GM04504 (cell line): ENCODE measurements around the gene COL6A2.
"Not testable (repeated sequence)": the region's sequence is repeated elsewhere in the genome, so short reads cannot be mapped to it uniquely, and the experiment has no call there.

Source experiments
- DNase-seq: peaks from one replicate; pipeline ENCODE4 v3.0.0-alpha.2; 2012; ENCODE audit warnings: low read depth

The COL6A2 gene

DNA sequence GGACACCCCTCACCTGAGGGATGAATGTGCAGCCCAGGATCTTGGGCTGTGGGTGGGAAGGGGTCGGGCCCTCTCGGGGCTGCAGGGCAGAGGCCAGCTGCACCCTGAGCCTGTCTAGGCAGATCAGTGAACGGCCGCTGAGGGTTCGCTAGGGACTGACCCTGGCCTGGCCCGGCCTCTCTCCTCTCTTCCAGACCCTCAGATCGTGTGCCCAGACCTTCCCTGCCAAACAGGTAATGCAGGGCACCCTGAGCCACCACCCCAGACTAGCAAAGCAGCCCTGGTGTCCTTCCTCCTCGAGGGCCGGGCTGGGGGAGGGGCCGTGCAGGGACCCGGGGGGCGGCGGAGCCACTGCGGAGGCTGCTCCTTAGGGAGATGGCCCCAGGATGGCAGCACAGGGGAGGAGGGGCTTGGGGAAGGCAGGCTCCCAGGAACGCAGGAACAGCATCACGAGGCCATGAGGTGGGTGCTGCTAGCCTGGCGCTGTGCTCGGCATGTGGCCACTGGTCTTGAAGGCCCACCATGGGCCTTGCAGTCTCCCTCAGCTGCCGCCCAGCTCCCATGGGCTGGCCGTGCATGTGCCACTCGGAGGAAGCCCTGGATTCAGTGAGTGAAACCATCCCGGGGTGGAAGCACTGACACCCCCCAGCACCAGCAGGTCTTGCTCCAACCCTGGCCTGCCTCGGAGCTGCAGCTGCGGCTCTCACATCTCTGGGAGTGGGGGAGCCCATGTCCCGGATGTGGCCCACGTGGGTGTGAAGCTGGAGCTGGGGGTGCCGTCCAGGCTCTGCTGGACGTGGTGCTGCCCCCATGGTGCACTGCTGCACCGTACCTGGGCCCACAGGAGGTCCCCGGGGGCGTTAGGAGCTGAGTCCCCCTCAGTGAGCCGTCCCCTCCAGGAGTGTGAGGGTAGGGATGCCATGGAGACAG is 28.7 kb downstream of the COL6A2 start:
- DNase-seq = no peak

DNA sequence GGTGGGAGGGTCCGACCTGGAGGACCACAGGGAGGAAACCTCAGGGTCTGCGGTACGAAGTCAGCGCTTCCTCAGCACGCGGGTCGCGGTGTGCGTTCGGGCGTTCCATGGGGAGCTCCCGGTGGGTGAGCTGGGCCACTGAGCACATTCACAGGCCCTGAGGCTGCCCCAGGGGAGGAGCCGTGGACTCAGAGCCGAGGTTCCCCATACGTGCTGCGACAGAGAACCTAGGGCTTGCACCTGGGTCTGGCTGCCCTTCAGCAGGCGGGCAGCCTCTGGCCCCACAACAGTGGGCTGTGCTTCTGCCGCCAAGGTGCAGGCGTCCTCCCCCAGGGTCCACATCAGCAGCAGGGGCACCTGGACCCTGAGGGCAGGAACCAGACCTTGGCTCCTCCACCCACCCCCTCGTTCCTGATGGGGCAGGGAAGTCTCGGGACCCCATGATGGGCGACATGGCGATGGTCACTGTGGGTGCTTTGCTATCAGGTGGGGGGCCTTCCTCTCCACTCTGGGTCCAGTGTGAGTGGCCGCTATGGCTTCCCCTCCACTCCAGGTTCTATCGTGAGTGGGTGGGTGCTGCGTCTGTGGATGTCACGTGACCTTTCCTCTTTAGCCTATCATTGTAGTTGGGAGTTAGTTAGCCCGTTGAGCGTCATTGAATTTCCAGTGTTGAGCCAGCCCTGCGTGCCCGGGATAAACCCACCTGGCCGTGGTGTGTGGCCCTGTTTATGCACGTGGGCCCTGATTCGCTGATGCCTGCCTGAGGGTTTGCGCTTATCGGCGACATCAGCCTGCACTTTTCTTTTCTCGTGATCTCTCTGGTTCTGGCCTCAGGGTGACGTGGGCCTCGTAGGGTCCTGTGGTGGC is 29.6 kb downstream of the COL6A2 start:
- DNase-seq = no peak

DNA sequence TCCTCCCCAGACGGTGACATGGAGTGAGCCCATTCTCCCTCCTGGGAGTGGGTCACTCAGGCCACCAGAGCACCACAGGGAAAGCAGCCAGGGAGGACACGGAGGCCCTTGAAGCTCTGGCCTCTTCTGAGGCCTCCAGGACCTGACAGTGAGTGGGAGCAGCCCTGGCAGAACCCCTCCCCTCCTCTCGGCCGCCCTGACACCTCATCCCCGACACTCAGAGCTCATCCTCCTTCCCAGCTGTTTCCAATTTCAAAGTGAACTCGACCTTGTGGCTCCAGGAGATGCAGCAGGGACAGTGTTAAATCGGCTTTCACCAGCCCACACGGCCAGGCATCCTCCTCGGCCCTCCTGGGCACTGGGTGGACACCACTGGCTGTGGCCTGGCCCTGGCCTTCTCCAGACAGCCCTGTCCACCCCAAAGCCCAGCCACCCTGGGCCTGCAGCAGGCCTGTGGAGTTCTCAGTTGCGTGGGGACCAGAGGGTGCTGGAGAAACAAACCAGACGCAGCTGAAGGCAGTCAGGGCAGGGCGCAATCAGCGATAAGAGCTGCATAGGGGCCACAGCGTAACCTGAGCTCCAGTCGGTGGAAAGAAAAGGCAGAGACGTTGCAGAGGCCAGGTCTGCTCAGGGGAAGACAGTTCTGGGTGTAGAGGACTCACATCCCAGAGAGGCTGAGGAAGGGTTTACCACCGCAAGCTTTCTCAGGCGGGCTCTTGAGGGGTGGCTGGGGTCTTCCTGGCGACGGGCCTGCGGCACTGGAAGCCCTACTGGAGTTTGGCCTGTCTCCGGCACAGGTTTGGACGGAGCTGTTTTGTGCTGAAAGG is 30.4 kb downstream of the COL6A2 start:
- DNase-seq = no peak

DNA sequence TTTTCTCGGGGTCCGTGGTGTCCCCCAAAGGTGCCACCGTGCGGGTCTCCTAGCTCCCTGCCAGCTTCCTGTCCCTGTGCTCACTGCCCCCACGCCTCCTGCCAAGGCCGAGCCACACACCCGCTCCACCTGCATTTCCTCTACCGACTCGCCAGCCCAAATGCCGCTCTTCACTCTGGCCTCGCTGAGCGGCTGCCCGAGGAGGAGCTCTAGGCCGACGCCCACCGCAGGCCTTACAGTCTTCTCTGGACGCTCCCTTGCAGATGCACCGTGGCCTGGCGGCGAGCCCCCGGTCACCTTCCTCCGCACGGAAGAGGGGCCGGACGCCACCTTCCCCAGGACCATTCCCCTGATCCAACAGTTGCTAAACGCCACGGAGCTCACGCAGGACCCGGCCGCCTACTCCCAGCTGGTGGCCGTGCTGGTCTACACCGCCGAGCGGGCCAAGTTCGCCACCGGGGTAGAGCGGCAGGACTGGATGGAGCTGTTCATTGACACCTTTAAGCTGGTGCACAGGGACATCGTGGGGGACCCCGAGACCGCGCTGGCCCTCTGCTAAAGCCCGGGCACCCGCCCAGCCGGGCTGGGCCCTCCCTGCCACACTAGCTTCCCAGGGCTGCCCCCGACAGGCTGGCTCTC is 31.1 kb downstream of the COL6A2 start:
- no peak for DNase-seq

DNA sequence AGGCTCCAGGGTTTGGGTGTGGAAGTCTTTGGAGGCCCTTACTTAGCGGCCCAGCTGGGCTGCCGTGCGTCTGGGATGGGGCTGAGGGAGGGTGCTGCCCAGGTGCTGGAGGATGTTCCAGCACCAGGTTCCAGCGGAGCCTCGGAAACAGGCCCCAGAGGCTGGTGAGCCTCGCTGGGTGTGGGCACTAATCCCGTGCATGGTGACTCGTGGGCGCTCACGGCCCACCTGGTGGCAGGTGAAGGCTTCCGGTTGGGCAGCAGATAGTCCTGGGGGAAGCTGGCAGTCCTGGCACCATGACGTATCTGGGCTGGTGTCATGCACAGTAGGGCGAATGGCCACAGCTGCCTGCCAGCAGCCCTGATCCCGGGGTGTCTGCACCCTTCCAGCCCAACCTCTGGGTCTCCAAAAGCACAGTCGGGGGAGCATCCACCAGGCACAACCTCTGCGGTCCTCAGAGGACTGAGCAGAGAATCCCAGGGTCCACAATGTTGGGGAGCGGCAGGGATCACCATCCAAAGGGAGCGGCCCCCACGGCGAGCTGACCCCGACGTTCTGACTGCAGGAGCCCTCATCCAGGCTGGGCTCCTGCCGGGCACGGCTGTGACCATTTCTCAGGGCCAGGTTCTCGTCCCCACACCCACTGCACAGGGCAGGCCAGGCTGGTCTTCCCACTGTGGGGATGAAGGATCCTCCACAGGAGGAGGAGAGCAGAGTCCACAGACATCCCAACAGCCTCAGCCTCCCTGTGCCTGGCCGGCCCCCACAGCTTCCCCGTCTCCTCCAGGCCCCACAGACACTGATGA is 32.1 kb downstream of the COL6A2 start:
- DNase-seq = no peak

DNA sequence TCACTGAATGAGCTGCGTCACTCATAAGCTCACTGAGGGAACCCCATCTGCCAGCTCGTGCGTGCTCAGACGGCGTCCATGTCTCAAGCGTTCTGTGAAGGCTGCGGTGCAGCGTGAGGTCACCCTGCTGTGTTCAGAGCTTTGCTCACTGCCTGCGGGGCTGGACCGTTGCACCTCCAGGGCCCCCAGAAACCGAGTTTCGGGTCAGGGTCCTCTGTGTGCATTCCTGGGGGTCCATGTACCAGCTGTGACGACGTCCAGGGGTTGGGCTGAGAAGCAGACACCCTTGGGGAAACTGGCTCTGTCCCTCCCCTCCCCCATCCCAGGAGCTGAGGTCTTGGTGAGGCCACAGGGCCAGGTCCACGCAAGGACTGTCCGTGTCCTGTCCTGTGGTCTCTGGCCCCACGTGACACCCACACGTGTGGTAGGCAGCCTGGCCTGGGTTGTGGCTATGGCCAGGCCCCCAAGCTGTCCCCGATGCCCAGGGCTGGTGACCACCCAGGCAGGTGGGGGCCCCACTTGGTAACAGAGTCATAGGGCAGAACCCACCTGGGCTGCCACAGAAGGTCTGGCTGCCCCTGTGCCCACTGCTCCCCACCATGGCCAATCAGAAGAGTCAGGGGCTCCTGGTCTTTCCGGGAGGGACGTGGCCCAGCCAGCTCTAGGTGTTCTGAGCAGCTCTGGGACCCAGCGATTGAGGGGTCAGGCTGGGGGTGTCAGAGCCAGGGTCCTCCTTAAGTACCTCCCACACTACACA is 33.1 kb downstream of the COL6A2 start:
- no peak for DNase-seq

DNA sequence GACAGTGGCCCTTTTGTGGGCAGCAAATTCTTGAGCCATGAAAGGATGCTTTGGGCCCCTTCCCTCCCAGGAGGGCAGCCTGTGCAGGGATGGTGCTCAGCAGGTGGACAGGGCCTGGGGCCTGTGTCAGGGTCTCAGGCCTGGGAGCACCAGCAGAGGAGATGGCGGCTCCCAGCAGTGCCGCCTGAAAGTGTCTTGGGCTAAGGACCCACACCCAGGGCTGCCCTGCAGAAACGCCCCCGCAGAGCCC is 33.6 kb downstream of the COL6A2 start:
- no peak for DNase-seq

DNA sequence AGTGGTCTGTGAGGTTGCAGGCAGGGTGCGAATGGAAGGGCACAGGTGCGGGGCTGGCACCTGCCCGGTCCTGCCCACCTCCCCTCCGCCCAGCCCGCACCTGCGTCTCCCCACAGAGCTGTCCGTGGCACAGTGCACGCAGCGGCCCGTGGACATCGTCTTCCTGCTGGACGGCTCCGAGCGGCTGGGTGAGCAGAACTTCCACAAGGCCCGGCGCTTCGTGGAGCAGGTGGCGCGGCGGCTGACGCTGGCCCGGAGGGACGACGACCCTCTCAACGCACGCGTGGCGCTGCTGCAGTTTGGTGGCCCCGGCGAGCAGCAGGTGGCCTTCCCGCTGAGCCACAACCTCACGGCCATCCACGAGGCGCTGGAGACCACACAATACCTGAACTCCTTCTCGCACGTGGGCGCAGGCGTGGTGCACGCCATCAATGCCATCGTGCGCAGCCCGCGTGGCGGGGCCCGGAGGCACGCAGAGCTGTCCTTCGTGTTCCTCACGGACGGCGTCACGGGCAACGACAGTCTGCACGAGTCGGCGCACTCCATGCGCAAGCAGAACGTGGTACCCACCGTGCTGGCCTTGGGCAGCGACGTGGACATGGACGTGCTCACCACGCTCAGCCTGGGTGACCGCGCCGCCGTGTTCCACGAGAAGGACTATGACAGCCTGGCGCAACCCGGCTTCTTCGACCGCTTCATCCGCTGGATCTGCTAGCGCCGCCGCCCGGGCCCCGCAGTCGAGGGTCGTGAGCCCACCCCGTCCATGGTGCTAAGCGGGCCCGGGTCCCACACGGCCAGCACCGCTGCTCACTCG is 34.1 kb downstream of the COL6A2 start:
- no peak for DNase-seq

DNA sequence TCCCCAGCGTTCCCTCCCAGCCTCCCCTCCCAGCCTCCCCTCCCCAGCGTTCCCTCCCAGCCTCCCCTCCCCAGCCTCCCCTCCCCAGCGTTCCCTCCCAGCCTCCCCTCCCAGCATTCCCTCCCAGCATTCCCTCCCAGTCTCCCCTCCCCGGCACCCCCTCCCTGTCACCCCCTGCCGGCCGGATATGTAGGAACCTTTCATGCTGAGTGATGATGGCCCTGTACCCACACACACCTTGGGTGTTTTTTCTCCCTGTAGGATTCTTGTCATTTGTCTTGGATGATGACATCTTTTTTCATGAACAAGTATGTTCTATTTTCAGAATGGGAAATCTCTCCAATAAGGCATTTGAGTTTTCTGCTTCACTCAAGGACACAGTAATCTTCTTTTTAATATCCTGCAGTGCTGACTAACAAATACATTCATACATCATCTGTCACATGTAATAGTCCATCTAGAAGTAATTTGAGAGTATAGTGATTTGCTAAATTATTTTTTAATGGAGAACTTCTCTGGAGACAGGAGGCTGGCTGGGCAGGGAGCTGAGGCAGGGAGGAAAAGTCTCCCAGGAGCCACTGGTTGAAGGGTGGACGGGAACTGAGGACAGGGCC is 38.0 kb downstream of the COL6A2 start:
- no peak for DNase-seq

DNA sequence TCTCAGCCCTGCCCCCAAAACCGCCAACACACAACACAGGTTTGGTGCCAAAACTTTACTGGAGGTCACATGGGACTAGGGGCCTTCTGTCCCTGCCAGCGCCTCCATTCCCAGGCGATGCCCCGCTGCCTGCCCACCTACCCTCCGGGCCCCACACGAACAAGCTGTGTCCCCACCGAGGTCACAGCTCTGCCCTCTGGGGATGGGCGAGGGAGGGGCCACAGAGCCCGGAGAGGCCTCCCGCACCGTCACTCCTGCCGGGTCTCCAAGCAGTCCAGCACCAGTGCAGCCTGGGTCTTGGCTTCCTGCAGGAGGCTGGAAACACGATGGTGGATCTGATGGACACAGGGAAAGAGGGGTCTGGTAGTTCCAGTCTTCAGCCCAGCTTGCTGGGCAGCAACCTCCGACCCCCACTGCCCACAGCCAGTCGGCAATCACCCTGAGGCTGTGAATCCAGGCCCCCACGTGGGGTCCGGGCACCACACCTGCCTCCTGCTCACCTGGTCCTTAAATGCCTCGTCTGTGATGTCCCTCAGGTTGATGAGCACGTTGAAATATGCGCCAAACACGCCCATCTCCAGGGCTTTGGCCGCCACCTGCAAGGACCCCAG is 38.9 kb downstream of the COL6A2 start:
- DNase-seq = no peak

DNA sequence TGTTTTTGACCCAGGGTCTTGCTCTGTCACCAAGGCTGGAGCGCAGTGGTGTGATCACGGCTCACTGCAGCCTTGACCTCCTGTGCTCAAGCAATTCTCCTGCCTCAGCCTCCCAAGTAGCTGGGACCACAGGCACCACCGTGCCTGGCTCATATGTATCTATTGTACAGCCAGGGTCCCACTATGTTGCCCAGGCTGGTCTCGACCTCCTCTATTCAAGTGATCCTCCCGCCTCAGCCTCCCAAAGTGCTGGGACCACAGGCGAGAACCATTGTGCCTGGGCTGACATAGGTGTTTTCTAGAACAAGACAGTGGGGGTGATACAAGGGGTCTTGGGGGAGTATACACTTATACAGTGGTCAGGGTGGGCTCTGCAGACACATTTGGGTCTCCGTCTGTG is 40.0 kb downstream of the COL6A2 start:
- no peak for DNase-seq

DNA sequence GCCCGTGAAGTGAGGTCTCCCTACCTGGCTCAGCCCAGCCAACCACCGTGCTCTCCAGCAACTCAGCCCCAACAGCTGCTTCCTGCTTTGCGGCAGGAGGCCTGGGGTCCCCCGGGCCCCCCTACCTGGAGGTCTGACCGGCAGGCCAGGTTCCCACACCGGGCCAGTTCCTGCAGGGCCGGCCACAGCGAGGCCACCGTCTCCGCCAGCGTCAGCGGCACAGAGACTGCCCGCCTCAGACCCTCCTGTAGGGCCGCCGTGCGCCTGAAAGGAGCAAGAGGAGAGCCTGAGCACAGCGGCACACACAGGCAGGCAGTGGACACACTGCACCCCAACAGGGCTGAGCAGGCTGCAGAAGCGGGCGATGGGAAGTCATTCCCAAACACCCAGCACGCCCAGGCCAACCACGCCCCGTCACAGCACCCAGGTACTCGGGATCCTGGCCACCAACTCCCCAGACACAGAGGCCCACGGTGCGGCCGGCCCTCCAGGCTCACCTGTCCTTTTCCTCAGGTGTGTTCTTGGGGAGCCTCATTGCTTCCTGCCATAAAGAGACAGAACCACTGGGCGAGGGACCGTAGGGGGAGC is 40.6 kb downstream of the COL6A2 start:
- DNase-seq = no peak

DNA sequence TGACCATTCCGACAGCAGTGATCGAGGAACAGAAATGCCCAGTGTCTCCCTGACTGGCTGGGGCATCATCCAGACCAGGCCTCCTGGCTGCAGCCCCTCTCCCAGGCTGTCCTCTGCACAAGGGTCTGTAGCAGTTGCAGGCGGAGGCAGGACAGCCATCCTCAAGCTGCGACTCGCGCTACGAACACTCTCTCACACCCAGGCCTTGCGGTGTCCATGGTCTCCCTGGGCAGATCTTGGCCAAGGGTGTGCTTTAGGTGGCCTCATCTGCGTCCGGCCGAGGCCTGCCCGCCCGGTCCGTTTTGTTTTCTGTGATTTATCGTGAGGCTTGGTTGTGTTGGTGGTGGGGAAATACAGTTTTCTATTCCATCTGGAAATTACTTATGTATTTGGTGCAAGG is 41.8 kb downstream of the COL6A2 start:
- no peak for DNase-seq

DNA sequence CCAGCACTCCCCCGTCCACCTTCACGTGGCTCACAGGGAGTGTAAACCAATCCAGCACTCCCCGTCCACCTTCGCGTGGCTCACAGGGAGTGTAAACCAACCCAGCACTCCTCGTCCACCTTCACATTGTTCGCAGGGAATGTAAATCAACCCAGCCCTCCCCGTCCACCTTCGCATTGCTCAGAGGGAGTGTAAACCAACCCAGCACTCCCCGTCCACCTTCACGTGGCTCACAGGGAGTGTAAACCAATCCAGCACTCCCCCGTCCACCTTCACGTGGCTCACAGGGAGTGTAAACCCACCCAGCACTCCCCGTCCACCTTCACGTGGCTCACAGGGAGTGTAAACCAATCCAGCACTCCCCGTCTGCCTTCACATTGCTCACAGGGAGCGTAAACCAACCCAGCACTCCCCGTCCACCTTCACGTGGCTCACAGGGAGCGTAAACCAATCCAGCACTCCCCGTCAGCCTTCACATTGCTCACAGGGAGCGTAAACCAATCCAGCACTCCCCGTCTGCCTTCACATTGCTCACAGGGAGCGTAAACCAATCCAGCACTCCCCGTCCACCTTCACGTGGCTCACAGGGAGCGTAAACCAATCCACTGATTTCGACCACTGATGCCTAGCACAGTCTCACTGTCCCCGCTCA is 42.6 kb downstream of the COL6A2 start:
- DNase-seq = not testable (repeated sequence)

DNA sequence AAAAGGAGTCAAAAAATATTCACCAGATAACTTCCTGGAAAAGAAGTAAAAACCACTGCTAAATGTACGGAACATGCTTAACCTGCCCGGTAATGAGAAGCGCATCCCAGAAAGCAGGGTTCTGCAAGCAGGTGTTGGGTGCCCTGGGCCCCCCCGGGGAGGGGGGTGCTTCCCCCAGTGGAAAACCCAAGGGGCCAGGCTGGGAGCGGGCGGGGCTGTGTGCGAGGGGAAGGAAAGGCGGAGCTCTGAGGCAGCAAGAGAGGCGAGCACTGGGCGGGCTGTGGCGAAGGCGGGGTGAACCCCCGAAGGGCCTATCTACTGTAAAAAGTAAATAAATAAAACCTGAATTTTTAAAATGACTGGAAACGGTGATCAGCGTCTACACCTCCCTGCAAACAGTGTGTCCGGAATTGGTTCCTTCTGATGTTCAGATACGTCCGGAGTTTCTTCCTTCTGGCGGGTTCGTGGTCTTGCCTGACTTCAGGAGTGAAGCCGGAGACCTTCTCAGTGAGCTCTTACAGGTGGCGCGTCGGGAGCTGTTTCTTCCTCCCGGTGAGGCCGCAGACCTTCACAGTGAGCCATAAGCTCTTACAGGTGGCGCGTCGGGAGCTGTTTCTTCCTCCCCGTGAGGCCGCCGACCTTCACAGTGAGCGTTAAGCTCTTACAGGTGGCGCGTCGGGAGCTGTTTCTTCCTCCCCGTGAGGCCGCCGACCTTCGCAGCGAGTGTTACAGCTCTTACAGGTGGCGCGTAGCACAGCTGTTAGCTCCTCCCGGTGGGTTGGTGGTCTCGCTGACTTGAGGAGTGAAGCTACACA is 44.1 kb downstream of the COL6A2 start:
- DNase-seq = no peak

DNA sequence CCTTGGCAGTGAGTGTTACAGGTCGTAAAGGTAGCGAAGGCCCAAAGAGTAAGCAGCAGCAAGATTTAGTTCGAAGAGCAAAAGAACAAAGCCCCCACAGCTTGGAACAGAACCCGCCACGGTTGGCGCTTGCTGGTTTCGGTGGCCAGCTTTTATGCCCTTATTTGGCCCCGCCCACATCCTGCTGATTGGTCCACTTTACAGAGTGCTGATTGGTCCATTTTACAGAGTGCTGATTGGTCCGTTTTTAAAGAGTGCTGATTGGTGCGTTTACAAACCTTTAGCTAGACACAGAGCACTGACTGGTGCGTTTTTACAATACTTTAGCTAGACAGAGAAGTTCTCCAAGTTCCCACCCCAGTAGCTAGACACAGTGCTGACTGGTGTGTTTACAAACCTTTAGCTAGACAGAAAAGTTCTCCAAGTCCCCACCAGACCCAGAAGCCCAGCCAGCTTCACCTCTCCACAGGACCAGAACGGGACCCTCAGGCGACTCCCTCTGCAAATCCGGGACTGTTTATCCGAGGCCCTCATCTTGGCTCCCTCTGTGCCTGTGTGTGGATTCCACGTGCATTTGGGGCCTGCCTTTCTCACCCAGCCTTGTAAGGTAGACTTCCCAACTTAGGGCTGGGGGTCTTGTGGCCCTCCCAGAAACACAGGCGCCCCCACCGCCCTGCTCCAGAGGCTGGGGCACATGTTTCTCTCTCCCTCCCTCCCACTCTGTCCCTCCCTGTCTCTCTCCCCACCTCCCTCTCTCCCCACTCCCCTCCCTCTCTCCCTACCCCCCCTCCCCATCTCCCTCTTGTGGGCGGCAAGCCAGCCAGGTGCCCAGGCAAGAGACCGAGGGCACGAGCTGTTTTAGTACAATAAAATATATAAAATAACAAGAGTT is 44.9 kb downstream of the COL6A2 start:
- DNase-seq = no peak
